Effector CD4-positive, alpha-beta T cell (primary cell): ENCODE measurements around the gene MRPL37.

ENCODE experiments used
- DNase-seq: peaks from one replicate; pipeline ENCODE4 v3.0.0-alpha.2; 2020

Gene MRPL37

GRCh38 chr1:54241364-54241763, 41.4 kb downstream of the MRPL37 start:
- DNase-seq, result no peak

DNA sequence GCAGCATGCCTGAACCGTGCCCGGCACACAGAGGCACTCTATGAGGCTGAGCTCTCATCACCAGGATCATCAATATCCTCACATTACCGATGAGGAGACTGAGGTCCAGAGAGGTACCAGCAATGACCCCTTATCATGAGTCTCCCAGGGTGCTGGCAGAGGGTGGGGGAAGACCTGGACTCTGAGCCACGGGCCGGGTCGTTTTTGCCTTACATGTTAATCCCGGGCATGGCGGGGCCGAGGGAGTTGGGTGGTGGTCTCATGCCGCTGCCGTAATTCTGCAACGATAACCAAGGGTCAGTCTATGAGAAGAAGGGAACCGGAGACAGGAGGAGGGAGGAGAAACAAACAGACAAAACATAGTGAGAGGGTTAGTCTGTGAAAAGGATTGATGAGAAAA, 43.1 kb downstream of the MRPL37 start:
- DNase-seq, result no peak

- DNase-seq, result no peak
These were observed 44.7 kb downstream of the MRPL37 start for GRCh38 chr1:54244655-54245054.

DNA sequence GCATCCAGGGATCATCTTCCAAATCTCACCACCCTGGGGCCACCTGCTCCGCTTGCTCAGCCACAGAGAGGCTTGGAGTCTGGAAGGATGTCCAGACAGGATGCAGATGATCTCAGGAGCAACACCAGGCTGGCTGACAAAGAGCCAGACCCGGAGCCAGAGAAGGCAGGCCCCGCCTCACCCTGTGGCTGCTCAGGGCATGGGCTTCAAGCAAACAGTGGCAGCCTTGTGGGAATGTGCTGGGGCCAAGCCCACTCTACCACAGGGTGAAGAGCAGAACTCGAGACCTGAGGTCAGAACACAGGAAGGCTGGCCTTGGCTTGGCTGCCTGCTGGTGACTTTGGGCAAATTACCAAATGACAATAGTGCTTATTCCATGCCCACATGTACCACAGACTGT, 45.5 kb downstream of the MRPL37 start:
- DNase-seq, result no peak

- DNase-seq, result no peak
These were observed 46.3 kb downstream of the MRPL37 start for GRCh38 chr1:54246116-54246721.

DNA sequence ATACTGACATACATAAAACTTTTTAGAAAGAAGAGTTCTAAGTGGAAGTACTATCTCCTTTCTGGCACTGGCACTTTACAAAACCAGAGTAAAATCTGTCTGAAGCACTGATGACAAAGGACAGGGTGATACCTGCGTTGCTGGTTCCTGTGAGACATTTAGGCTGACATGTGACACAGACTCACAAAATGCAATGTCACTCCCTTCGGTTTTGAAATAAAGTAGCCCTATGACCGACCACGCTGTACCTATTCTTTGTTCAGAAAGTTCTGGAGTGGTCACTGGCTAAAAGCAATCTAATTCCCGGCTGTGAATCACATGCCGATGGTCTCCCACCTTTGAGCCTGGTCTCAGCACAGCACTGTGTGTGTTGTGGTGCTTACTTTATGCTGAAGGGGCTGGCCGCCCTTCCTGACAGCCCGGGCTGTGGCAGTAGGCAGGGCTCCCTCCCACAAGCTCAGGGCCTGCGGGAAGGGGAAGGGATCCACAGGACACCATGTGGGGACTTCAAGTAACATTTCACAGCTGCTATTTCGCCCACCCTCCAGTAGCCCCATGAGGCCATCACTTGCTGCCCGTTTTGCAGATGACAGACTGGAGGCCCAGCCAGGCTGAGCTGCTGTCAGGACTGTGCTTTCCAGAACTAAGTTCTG, 48.0 kb downstream of the MRPL37 start:
- DNase-seq, result no peak

- DNase-seq, result no peak
These were observed 49.0 kb downstream of the MRPL37 start for GRCh38 chr1:54248966-54249365.

GRCh38 chr1:54249819-54250435, 50.0 kb downstream of the MRPL37 start:
- no peak for DNase-seq

- DNase-seq, result no peak
These were observed 50.7 kb downstream of the MRPL37 start for GRCh38 chr1:54250670-54251069.

DNA sequence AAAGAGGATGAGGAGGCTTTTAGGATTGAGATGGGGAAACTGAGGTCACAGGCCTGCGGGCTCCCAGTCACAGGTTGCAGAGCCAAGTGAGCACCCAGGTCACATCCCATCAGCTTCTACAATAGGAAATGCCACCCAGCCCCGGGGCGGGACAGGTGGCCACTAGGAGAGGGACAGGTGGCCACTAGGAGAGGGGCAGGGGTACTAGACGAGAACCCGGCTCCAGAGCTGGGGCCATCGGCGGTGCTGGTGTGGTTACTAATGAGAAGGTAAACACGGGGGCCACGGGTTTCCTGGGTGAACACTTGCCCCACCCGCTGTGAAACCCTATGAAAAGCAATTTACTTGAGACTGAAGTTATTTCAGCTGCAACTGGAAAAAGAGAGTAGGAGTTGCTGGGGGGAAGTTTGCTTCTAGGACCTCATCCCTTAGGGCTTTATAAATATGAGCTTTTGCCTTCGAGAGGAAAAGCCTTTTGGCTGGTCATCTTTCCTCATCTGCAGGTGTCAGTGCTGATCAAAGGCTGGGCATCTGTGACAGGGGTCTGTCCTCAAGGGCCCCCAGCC, 52.5 kb downstream of the MRPL37 start:
- DNase-seq, result no peak

GRCh38 chr1:54253480-54253879, 53.5 kb downstream of the MRPL37 start:
- DNase-seq, result no peak

- DNase-seq, result no peak
These were observed 54.1 kb downstream of the MRPL37 start for GRCh38 chr1:54254055-54254454.

DNA sequence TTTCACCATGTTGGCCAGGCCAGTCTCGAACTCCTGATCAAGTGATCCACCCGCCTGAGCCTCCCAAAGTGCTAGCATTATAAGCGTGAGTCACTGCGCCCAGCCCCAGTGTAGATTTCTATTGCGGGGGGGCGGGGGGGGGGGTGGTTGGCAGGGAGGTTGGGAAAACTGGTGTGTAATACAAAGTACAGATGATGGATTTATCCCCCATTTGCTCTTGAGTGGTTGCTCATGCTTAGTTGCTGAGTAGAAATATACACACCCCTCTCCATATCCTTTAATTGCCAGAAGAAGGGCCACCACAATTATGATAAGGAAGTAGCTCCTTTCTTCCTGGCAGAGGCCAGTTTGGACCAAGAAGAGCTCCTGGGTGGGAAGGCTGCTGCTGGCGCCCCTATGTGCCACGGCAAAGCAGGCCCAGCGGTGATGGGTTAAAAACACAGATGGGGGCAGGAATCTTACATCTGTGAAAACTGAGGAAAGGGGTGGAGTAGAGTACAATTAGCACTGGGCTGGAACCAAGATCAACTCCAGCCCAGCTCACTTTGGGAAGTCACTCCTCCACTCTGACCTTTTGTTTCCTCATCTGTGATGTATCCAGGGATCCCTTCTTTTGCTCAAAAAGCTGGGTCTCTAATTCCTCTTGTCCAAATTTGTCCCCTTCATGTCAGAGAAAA, 55.2 kb downstream of the MRPL37 start:
- no peak for DNase-seq

- DNase-seq, result no peak
These were observed 56.8 kb downstream of the MRPL37 start for GRCh38 chr1:54256522-54257345.

DNA sequence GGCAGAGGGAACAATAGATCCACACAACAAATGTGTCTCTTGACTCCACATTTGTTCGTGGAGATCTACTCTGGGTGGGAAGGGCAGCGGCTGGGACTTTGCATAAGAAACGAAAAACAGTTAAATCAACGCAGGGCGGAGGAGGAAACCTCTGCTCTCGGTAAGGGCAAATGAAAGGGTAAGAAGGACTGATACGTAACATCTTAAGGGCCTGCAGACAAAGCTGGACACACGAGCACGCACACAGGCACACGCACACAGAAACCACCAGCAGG, 57.3 kb downstream of the MRPL37 start:
- DNase-seq, result no peak

DNA sequence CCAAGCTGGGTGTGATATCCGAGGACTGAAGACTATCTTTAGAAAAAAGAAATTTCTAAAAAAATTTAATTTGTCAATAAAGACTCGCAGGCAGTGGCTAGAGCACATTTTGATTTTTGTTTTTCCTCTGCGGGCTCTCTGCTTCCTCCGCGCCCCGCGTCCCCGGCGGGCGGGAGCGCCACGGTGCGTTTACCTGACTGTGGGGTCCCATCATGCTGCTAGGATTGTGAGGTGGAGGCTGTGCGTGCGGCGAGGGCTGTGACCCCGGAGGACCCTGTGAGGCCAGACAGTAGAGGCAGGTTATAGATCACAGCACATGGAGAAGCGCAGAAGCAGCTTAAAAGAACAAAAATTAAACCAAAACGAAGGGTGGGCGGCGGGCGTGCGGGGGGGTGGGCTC, 57.9 kb downstream of the MRPL37 start:
- DNase-seq, result no peak

DNA sequence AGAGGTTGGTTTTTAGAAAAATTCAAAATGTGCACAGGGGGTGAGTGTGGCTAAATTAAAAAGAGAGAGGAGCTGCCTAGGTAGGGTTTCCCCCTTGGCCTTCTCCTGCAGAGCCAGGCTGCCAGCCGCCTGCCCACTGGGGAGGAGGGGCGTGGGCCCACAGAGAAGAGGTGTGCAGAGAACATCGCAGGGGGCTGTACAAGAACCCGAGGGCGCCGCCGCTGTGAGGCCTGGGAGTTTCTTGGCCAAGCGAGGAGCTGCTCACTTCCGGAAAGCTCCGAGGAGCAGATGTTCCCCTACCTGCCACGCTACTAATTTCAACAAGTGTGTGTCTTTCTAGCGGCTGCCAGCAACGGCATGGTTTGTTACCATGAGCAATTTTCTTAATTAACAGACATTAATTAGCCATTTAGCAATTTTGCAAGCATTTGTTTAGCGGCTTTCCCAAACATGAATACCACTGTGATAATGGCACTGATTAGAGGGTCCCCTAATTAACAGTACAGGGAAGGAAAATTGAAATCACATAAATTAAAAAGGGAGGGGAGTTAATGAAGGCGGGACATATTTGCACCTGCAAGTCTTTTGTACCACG, 59.7 kb downstream of the MRPL37 start:
- no peak for DNase-seq

DNA sequence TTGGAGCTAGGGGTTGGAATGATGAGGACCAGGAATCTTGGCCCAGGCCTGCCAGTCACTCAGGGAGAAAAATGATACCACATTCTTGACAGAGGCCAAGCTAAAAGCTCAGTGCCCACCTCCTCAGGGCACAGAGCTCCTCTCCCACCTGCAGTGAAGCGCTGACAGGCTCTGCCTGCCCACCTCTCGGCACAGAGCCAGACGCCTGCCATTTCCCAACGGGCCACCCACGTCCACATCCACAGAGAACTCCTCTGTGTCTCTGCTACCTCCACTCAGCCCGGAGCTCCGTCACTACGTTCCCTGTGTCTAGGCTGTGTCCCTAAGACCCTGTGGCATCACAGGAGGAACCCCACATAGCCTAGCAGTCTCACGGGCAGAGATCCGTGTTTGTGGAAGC, 60.8 kb downstream of the MRPL37 start:
- no peak for DNase-seq

DNA sequence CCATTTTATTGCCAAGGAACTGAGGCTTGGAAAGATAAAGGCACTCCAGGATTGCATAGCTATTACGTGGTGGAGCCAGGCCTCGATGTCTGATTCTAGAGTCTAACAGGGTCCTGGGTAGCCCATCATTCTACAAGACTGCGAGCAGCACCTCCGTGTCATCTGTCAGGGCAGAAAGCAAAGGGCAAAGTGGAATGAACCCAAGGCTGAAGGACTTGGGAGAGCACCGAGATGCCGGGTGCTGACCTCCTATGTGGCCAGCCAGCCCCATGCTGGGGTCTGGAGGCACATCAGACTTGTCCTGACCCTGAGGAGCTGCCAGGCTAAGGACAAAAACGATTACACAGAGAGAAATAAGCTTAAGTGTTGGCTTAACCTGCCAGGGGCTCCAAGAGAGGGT, 62.3 kb downstream of the MRPL37 start:
- DNase-seq, result no peak

- no peak for DNase-seq
These were observed 63.7 kb downstream of the MRPL37 start for GRCh38 chr1:54263601-54264226.

DNA sequence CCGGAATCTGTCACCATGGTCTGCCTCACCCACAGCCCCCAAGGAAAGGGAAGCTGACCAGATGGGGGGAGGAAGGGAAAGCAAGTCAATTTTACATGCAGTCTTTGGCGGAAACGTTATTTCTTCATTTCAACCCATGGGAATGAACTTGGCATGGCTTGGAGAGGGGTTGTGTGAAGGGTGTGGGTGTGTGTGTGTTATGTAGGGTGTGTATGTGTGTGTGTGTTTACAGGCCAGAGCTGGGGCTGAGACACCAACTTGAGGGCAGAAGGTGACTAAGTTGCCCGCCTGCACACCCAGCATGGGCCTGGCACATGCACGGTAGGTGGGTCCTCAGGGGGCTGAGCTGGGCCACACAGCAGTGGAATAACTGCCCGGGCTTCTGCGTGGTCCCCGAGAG, 65.2 kb downstream of the MRPL37 start:
- DNase-seq, result no peak

- no peak for DNase-seq
These were observed 65.7 kb downstream of the MRPL37 start for GRCh38 chr1:54265659-54266058.
